Left ventricle myocardium inferior (tissue), 1 donor: ENCODE results near the gene MUC4. TPM values are rescaled to one million over a fixed set of nuclear protein-coding genes. Genes with fewer than 3 reads are reported as not detected.

Experiments
- DNase-seq: peaks from one replicate; pipeline ENCODE4 v3.0.0-alpha.2; 2020
- H3K27ac ChIP-seq: fragments of 200-600 bp; replicated peaks from 2 replicates; pipeline ENCODE4 v1.8.0; 2021
- H3K27me3 ChIP-seq: fragments of 200-600 bp; 2 replicates; pipeline ENCODE4 v1.8.0; 2021; ENCODE audit warnings: low read depth
- H3K36me3 ChIP-seq: fragments of 200-600 bp; 2 replicates; pipeline ENCODE4 v1.8.0; 2021
- H3K4me1 ChIP-seq: fragments of 200-600 bp; 2 replicates; pipeline ENCODE4 v1.8.0; 2021
- H3K4me3 ChIP-seq: fragments of 200-600 bp; 2 replicates; pipeline ENCODE4 v1.8.0; 2021; ENCODE audit warnings: mild to moderate bottlenecking, moderate library complexity
- H3K9me3 ChIP-seq: fragments of 200-600 bp; replicated peaks from 2 replicates; pipeline ENCODE4 v1.8.0; 2021
- CTCF ChIP-seq: fragments of 200-600 bp; IDR thresholded peaks from 2 replicates; pipeline ENCODE4 v1.8.0; 2021; ENCODE audit warnings: antibody characterized with exemption, mild to moderate bottlenecking, borderline replicate concordance
- intact Hi-C: fragments of 100-400 bp; cut with micrococcal nuclease; formaldehyde crosslinking; loops from one replicate; pipeline ENCODE4 v1.11.0; 2022
- total RNA-seq: library from RNA; stranded (reverse); fragmentation: NEBNext Ultra II Directional; extraction: Animal tissue kit (Norgen Biotek cat#: 25700); gene quantifications from one replicate; pipeline ENCODE4 v1.2.1, GENCODE V29; 2021
- donor health status: DM: no; HTN: yes; CAD: no; lungs with severe emphysema.

Gene MUC4
- total RNA-seq, 1 donor from 2014 or later: 0.11 TPM

- peaks cover 100% of the 10 kb centered on the region for H3K27me3 ChIP-seq
- no peaks in the 10 kb centered on the region for H3K36me3 ChIP-seq
- H3K27ac ChIP-seq: no peak overlapping the region
- DNase-seq: no peak
- no peaks in the 10 kb centered on the region for H3K9me3 ChIP-seq
- H3K4me3 ChIP-seq: no peak overlapping the region
- H3K4me1 ChIP-seq: peaks cover 21% of the 10 kb centered on the region
- TF ChIP-seq CTCF: no peak
- intact Hi-C loops: no loop called here
Observed at GRCh38 chr3:195761123-195761566, 50.6 kb downstream of the MUC4 start.

GRCh38 chr3:195760345-195761122 lies 51.2 kb downstream of the MUC4 start:
- DNase-seq: peak; percentile 40
- H3K27me3 ChIP-seq: peaks cover 100% of the 10 kb centered on the region
- peaks cover 27% of the 10 kb centered on the region for H3K4me1 ChIP-seq
- intact Hi-C loops: no loop called here
- no peak for TF ChIP-seq CTCF
- no peak overlapping the region for H3K27ac ChIP-seq
- H3K9me3 ChIP-seq: no peaks in the 10 kb centered on the region
- no peaks in the 10 kb centered on the region for H3K36me3 ChIP-seq
- H3K4me3 ChIP-seq: no peak overlapping the region

GRCh38 chr3:195758721-195759353 lies 52.9 kb downstream of the MUC4 start:
- H3K4me1 ChIP-seq: peaks cover 27% of the 10 kb centered on the region
- TF ChIP-seq CTCF: no peak
- peaks cover 98% of the 10 kb centered on the region for H3K27me3 ChIP-seq
- H3K36me3 ChIP-seq: no peaks in the 10 kb centered on the region
- intact Hi-C loops: no loop called here
- H3K9me3 ChIP-seq: no peaks in the 10 kb centered on the region
- no peak overlapping the region for H3K4me3 ChIP-seq
- no peak overlapping the region for H3K27ac ChIP-seq
- no peak for DNase-seq

- no peak for DNase-seq
- intact Hi-C loops: no loop called here
- peaks cover 91% of the 10 kb centered on the region for H3K27me3 ChIP-seq
Observed at GRCh38 chr3:195757827-195758226, 53.9 kb downstream of the MUC4 start.

GRCh38 chr3:195757438-195757770 lies 54.3 kb downstream of the MUC4 start:
- H3K36me3 ChIP-seq: no peaks in the 10 kb centered on the region
- no peak overlapping the region for H3K4me3 ChIP-seq
- intact Hi-C loops: no loop called here
- TF ChIP-seq CTCF: no peak
- peaks cover 91% of the 10 kb centered on the region for H3K27me3 ChIP-seq
- H3K27ac ChIP-seq: no peak overlapping the region
- peaks cover 27% of the 10 kb centered on the region for H3K4me1 ChIP-seq
- no peaks in the 10 kb centered on the region for H3K9me3 ChIP-seq
- no peak for DNase-seq

More at GRCh38 chr3:195757827-195758226, 53.9 kb downstream of the MUC4 start:
- no peak overlapping the region for H3K4me3 ChIP-seq
- peaks cover 27% of the 10 kb centered on the region for H3K4me1 ChIP-seq
- no peaks in the 10 kb centered on the region for H3K36me3 ChIP-seq
- no peak overlapping the region for H3K27ac ChIP-seq
- TF ChIP-seq CTCF: no peak
- no peaks in the 10 kb centered on the region for H3K9me3 ChIP-seq
